HG02642 (cell line): ENCODE results near the gene SORCS2.

Source experiments
- ATAC-seq: cut with Tn5 transposase; IDR thresholded peaks from one replicate; pipeline ENCODE4 v1.9.1; 2021; ENCODE audit warnings: mild to moderate bottlenecking; ENCODE audit not compliant: unreplicated experiment, poor library complexity

The SORCS2 gene

GRCh38 chr4:7609316-7609715, 417.0 kb downstream of the SORCS2 start:
- ATAC-seq, result no peak

GRCh38 chr4:7610022-7610670, 417.8 kb downstream of the SORCS2 start:
- no peak for ATAC-seq

- ATAC-seq, result no peak
Observed at GRCh38 chr4:7610841-7611240, 418.5 kb downstream of the SORCS2 start.

GRCh38 chr4:7612311-7612897, 420.1 kb downstream of the SORCS2 start:
- ATAC-seq, result no peak

- ATAC-seq, result no peak
Observed at GRCh38 chr4:7614350-7614949, 422.1 kb downstream of the SORCS2 start.

GRCh38 chr4:7616193-7616592, 423.9 kb downstream of the SORCS2 start:
- ATAC-seq, result no peak

- no peak for ATAC-seq
Observed at GRCh38 chr4:7618361-7618760, 426.0 kb downstream of the SORCS2 start.

GRCh38 chr4:7620086-7620813, 427.9 kb downstream of the SORCS2 start:
- ATAC-seq, result no peak

GRCh38 chr4:7620814-7621176, 428.5 kb downstream of the SORCS2 start:
- no peak for ATAC-seq

- no peak for ATAC-seq
Observed at GRCh38 chr4:7621252-7622035, 429.1 kb downstream of the SORCS2 start.

GRCh38 chr4:7622371-7622770, 430.0 kb downstream of the SORCS2 start:
- ATAC-seq, result no peak

- ATAC-seq, result no peak
Observed at GRCh38 chr4:7623468-7623867, 431.1 kb downstream of the SORCS2 start.

- no peak for ATAC-seq
Observed at GRCh38 chr4:7624396-7624980, 432.1 kb downstream of the SORCS2 start.

- no peak for ATAC-seq
Observed at GRCh38 chr4:7625071-7625470, 432.7 kb downstream of the SORCS2 start.

GRCh38 chr4:7626531-7626930, 434.2 kb downstream of the SORCS2 start:
- no peak for ATAC-seq

- no peak for ATAC-seq
Observed at GRCh38 chr4:7627251-7628250, 435.2 kb downstream of the SORCS2 start.

- ATAC-seq, result no peak
Observed at GRCh38 chr4:7628432-7628831, 436.1 kb downstream of the SORCS2 start.

- ATAC-seq, result no peak
Observed at GRCh38 chr4:7629501-7630254, 437.3 kb downstream of the SORCS2 start.
